K562 treated with DMSO at 1 percent for 48 hours (cell line): ENCODE data around the gene ARSB. TPM values are rescaled to one million over a fixed set of nuclear protein-coding genes. Genes with fewer than 3 reads are reported as not detected.

Experiments used
- total RNA-seq: library from RNA; unstranded; fragments of 300-600 nt; gene quantifications from 2 replicates; pipeline ENCODE4 v1.2.3, GENCODE V29; 2022; ENCODE audit warnings: low replicate concordance; ENCODE audit errors: extremely low read depth

The ARSB gene
- total RNA-seq = not detected in 2 replicates

DNA sequence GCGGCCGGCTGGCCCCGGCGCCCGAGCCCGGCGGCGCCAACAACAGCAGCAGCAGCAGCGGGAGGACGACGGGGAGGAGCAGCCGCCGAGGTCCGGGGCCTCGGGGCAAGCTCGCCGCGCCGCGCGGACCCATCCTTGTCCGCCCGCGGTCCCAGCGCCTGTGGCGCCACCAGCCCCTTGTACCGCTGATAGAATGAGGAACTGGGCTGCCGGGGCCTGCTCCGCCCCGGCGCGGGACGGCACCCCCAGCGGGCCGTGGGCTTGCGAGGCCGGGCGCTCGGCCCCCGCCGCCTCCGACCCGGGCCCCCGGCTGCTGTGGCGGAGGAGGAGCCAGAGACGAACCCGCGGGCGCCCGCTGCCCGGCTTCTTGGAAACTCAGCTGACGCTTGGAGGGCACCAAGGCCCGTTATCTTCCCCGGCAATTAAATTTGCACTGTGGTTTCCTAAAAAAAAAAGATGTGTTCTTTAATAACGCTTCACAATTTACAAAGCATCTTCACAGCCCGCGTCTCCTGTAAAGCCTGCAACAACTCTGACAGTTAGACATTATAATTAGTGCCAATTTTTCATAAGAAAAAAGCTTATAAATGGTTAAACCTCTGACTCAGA is at the start of gene ARSB:
TSS of gene ARSB (minus strand) at position 195 of the 609 bp plus-strand sequence. CDS start at position 133, 62 bp downstream.

Other genes starting within 250 kb of the ARSB start
- not detected in 2 replicates for gene DMGDH, start 84.4 kb upstream of the ARSB start, total RNA-seq
- gene BHMT2, start 84.5 kb upstream of the ARSB start, total RNA-seq = not detected in 2 replicates
- gene BHMT, start 126.5 kb upstream of the ARSB start, total RNA-seq = not detected in 2 replicates